Measurements from ENCODE around the gene AATK.

The AATK gene

DNA sequence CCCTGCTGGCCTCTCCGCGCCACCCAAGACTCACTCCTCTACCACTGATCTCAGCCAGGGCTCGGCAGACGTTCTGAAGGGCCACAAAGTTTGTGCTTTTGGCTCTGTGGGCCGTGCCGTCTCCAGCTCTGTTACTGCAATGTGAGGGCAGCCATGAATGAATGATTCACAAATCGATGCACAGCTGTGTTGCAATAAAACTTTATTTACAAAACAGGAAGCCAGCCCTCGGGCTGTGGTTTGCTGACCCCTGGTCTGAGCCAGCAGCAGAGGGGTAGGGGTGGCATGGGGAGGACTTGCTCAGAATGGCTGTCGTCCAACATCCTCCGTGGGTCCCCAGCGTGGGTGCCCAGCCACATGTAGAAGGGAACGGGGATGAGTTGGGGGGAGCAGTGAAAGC is 63.7 kb downstream of the AATK start:
- no peak for DNase-seq
- intact Hi-C loops (cut with DNase I) = no loop called here

DNA sequence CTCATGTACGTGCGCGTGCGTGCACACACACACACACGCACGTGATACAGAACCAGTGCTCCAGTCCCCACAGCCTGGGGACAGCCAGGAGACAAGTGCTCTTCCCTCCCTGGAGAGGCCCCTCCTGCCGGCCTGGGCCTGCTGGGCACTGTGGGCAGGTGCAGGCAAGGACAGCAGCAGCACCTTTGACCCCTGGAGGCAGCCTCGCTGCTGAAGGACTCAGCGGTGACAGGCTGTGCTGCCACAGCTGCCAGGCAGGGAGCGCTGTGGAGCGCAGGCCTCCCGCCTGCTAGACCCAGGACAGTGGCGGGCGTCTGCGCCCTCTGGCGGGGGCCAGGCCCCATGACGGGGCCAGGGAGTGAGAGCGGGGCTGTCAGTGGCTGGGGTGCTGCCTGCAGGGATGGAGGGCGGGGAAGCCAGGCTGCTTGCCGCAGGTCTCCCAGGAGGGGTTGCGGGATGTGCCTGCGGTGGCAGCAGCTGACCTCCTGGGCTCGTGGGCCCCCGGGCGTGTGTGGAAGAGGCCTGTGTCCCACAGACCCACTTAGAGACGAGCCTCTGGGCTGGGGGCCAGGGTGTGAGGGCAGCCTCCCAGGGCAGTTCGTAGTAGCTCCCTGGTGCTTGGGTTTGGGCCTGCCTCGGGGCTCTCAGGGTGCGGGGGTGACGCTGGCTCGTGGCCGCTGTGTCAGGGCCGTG is 64.3 kb downstream of the AATK start:
- peak; percentile 71 to 98 (median 82) for DNase-seq
- intact Hi-C loops (cut with DNase I) = loop anchor here (1.0 kb wide), 1 partner anchor 112 kb away; no protein-coding TSS in a partner anchor

DNA sequence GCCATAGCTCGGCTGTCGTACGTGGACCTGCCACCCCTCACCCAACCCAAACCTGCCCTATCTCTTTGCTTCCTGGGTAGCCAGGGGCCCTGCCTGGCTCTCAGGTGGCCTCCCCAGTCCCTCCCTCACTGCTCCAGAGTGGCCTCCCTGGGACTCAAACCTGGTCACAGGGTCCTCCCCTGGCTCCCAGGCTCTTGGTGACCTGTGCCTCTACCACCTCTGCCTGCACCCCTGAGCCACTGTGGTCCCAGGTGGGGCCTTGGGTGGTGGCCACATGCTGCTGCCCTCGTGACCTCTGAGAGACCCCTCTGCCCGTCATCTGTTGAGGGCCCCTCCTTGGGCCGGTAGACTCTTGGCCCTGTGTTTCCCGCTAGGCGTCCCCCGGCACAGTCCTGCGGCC is 65.4 kb downstream of the AATK start:
- no peak for DNase-seq
- intact Hi-C loops (cut with DNase I) = loop anchor here (1.0 kb wide), 1 partner anchor 111 kb away; no protein-coding TSS in a partner anchor

DNA sequence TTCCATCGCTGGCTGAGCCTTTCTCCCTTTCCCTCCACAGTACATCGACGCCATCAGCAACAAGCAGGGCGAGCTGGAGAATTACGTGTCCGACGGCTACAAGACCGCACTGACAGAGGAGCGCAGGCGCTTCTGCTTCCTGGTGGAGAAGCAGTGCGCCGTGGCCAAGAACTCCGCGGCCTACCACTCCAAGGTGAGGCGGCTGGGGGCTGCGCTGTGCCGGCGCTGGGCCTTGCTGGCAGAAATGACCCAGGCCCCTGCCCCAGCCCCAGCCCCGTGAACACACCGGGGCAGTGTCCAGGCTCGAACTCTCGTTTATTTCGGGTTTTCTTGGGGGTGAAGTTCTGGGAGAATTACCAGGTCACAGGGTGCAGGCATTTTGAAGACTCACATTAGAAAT is 66.1 kb downstream of the AATK start:
- intact Hi-C loops (cut with DNase I) = loop anchor here (5.0 kb wide), 1 partner anchor 73 kb away; no protein-coding TSS in a partner anchor
- DNase-seq = no peak

DNA sequence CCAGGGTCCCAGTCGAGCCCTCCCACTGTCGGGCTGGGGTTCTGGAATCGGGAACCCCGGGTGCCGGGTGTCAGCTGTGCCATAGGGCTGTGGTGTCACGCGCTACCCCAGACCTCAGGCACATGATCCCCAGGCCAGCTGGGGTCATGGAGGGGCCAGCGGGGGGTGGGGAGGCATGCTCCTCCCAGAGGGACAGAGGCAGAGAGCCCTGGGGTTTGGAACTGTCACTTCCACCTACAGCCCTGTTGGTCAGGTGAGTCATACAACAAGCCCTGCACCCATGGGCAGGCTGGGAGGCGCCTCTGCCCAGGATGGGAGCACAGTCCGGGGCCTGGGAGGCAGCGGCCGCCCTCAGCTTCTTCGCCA is 68.1 kb downstream of the AATK start:
- intact Hi-C loops (cut with DNase I) = loop anchor here (1.0 to 5.0 kb wide), 2 partner anchors 71 to 109 kb away; no protein-coding TSS in a partner anchor
- no peak for DNase-seq

DNA sequence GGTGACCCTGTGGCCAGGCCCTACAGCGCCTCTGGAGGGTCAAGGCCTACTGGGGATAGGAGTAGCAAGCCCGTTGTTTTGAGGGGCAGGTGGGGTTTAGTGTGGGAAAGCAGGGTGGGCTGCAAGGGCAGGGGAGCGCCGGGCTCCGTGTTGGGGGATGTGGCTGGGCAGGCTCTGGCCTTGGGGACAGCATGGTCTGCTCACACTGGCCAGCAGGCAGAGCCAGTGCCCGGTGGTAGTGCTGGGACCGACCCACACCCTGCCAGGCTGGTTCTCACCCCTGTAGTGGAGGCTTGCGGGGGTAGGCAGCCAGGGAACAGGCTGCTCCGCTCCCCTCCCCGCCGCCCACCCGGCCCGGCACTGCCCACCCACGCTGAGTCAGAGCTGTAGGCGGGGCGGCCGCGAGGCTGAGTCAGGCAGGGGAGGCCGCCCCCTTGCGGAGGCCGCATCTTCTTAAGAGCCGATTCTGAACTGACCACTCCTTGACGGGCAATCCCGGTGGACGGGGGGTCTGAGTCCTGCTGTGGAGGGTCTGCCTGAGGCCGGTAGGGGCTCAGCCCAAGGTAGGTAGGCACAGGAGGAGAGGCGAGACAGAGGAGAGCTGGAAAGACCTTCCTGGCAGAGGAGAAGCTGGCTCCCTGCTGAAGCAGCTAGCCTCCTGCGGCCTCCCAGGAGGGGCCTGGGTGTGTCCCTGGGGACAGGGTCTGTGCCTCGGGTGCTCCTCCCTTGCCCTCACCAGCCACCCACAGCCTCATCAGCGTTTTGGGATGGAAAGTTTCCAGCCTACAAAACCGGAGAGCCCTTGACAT is 68.7 kb downstream of the AATK start:
- peak; percentile 48 to 97 (median 76) for DNase-seq
- intact Hi-C loops (cut with DNase I) = loop anchor here (1.0 to 5.0 kb wide), 2 partner anchors 70 to 108 kb away; no protein-coding TSS in a partner anchor

DNA sequence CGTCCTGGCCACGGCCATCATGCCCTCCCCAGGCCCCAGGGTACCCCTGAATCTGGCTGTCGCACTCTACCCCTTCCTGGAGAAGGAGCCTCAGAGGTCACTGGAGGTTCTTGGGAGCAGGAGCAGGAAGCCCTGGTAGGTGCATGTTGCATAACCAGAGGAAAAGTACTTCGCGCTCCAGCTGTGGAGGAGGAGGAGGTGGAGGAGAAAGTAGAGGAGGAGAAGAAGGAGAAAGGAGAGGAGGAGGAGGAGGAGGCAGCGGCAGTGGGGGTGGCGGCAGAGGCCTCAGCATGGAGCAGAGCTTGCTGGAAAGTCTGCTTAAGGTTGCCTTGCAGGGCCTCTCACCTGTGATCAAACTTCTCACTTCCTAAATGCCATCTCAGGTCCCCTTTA is 69.3 kb downstream of the AATK start:
- intact Hi-C loops (cut with DNase I) = loop anchor here (1.0 to 5.0 kb wide), 2 partner anchors 69 to 107 kb away; no protein-coding TSS in a partner anchor
- DNase-seq = peak in 1 of 10 donors; percentile 93

DNA sequence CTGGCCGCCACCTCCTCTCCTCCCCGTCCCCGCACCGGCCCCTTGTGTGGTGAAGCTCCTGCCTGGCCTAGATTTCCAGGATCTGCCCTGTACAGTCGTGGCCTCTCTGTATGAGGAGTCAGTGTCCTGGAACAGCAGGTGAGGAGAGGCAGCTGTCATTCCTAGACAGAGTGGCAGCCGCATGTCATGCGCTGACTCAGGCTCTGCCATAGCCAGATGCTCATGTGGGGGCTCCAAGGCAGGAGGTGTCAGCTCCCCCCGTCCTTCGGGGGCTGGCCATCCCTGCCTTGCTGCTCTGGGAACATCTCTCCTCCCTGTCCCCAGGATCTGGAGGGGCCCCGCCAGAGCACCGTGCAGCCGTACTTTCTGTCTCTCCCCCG is 70.6 kb downstream of the AATK start:
- intact Hi-C loops (cut with DNase I) = loop anchor here (5.0 kb wide), 1 partner anchor 68 kb away; no protein-coding TSS in a partner anchor

DNA sequence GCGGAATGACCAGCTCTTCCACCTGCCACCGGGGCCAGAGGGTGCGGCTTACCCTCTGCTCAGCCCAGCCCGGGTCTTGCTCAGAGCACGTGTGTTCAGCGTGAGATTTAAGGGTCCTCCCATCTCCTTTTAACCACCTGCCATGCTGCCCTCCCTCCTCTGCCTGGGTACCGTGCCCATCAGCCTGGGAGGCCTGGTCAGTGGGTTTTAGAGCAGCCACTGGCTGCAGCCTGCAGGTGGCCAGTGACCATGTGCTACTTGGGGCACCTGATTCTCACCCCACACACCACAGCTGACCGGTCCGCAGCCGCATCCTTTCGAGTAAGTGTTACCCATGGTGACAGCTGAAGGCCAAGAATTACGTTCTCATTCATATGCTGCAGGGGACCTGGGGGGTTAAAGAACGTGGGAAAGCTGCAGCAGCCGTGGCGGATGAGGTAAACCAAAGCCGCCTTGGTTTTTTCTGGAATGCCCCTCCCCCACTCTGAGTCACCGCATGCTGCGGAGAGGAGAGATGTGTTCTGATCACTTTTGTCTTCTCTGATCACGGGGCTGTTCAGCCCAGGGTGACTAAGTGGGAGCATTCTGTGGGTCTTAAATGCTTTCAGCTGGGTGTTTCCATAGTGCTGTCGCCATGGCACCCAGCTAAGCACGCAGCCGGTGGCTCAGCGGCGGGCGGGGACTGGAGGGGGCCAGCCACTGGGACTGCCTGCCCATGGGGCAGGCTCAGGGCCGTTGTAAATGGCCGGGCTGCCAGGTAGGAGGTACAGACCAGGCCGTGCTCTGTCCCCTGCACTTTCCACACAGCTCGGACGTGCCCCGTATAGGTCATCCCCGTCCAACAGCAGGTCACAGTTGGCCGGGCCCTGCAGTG is 71.3 kb downstream of the AATK start:
- intact Hi-C loops (cut with DNase I) = loop anchor here (5.0 kb wide), 1 partner anchor 67 kb away; no protein-coding TSS in a partner anchor
- peak; percentile 61 to 98 (median 85) for DNase-seq

More for the DNA sequence above, 70.6 kb downstream of the AATK start:
- DNase-seq = no peak

DNA sequence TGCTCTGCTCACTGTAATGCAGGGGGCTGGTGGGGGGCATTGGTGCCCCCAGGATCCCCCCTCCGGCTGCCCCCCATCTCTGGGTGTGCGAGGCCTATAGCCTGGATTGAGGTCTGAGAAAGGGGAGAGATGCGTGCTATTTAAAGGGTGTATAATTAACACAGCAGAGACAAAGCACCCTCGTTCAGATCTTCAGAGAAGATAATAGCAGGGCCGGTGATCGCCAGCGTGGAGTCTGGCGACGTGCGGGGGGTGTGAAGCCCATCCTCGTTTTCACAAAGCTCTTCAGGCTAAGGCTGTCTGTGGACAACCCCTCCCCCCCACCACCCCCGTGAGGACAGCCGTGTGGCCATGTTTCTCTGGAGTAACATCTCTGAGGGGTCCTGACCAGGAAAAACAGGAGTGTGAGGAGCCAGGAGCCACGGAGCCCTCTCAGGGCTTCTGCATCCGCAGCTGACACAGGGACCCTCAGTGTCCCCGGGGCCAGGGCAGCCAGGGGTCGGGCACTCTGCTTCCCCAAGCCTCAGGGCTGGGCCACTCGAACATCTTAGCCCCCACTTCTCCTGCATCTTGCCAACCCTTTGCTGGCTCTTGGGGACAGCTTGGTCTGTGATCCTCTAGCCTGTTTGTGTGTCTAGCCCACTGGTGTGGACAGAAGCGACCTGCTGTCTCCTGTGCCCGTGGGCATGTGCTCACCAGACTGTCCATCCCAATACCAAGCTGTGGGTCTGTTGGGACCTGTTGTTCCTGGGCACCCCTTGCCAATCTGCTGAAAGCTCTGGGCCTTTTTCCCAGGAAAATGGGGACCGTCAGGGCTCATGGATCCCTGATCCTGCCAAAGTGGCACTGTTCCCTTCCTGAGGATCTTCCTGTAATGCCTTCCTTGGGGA is 72.2 kb downstream of the AATK start:
- intact Hi-C loops (cut with DNase I) = no loop called here
- DNase-seq = no peak

DNA sequence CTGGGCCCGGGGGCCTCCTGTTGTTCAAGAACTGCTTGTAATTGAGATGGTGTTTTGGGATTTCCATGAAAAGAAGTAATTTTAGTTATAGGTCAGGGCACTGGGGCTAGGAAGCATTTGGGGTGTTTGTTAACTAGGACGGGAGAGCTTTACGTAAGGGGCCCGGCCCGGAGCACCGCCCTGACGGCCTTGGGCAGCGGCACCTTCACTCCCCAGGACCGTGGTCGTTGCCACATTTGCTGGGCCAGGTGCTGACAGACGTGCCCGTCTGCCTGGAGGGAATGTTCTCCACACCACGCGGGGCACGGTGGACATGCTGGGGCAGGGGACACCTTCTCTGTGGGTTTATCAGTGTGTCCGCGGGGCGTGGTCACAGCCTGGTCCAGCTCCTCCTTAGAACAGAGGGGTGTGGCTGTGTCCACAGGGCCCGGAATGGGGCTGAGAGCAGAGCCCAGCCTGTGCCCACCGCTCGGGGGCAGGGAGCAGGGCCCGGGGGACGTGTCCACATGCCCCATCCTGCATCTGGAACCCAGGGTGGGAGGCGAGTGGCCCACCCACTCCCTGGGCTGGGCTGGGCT is 73.4 kb downstream of the AATK start:
- intact Hi-C loops (cut with DNase I) = no loop called here
- DNase-seq = no peak

DNA sequence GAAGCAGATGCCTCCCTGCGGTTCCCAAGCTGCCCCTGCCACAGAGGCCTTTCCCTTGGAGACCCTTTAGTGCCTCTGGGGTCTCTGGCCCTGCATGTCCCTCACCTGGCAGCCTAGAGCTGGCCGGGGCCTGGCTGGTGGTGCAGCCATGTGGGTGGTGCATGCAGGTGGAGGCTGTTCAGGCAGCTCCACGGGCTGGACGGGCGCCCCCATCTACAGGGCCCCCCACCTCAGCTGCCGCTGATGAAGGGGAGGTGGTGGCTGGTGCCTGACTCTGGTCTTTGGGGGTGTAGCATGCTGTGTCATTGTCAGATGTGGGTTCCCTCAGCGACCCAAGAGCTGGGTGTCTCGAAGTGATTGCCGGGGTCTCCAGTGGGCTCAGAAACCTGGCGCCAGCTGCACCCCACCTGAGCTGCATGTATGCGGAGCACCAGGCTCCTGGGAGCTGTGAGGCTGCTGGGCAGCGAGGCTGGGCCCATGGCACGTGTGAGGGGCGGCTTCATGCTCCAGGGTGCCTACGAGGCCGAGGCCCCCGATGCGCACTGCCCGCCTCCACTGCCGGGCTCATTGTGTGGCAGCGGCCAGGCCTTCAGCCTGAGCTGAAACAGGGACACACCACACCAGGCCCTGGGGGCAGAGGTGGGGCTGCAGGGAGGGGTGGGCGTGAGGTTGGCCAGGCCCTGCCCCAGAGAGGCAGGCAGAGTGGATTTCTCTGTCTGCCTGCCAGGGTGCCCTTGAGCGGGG is 74.1 kb downstream of the AATK start:
- intact Hi-C loops (cut with DNase I) = no loop called here
- DNase-seq = no peak

DNA sequence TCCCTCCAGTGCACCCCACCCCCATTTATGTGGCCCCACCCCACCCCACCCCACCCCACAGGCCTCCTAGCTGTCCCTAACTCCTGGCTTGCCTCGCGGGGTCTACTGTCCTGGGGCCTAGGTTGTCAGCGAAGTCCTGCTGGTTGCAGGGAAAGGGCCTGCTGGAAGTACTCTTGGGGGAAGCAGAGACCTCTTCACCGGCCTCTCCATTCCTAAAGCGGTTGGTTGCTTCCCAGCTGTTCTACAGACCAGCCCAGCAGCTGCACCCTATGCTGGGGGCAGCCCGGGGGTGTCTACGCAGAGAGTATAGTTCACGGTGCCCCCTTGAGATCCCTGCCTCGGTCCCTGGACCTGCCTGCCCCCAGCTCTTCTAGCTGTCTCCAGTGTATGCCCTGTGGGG is 74.9 kb downstream of the AATK start:
- intact Hi-C loops (cut with DNase I) = no loop called here

DNA sequence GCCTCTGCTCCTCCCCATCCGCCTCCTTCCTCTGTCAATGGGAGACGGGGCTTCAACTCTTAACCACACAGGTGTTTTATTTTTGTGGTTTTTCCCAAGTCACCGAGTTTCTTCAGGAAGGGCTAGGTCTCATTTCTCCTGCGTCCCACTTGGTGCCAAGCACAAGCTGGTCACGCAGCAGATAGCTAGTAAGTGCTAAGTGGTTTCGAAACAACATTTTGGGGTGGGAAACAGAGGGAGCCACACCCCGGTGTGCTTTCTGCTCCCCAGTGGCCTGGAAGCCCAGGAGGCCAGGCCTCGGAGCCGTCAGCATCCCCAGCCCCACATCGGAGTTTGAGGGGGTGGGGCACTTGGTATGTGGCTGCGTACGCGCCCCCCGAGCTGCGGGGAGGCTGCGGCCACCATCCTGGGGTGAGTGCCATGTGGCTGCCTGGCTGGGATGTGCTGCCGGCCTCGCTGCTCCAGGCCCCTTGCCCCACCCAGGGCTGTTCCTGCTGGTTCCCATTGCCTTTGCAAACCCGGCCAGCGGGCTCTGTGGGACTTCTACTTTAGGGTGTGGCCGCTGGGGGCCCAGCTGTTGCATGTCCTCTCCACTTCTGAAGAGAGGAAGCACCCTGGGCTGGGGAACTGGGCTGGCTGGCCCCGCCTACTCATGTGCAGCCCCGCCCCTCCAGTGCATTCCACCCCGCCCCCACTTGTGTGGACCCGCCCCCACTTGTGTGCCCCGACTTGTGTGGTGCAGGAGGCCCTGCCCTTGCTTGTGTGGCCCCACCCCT is 75.5 kb downstream of the AATK start:
- intact Hi-C loops (cut with DNase I) = no loop called here
- DNase-seq = no peak

More for the DNA sequence above, 74.9 kb downstream of the AATK start:
- DNase-seq = no peak

DNA sequence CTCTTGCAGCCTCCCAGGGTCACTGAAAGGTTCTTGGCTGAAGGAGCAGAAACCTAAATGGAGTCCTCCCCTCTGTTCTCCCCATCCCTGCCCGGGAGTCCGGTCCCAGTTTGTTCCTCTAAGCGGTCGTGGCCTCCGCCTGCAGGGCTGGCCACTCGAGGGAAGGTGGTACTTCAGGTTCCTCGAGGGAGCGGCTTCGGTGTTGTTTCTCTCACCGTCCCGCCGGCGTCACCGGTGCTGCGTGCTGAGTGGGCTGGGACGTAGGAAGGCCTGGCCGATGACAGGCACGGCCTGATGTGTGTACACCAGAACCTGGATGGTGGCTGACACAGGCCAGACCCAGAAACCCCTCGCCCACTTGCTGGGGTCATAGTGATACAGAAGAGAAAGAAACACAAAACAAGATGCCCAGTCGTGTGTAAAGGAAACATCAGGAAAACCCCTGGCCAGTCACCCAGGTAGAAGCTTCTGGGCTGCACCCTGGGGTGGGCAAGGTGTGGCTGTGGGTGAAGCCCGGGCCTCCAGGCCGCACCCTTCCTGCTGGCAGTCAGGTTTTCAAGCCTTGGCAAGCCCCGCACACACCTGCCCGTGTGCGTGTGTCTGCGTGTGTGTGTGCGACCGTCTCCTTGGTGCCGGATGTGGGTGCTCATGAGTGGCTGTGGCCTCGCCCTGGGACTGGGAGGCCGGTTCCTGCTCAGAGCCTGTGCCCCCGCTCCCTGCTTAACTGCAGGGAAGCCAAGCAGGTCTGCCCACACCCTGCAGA is 79.1 kb downstream of the AATK start:
- DNase-seq = no peak
- intact Hi-C loops (cut with DNase I) = no loop called here

DNA sequence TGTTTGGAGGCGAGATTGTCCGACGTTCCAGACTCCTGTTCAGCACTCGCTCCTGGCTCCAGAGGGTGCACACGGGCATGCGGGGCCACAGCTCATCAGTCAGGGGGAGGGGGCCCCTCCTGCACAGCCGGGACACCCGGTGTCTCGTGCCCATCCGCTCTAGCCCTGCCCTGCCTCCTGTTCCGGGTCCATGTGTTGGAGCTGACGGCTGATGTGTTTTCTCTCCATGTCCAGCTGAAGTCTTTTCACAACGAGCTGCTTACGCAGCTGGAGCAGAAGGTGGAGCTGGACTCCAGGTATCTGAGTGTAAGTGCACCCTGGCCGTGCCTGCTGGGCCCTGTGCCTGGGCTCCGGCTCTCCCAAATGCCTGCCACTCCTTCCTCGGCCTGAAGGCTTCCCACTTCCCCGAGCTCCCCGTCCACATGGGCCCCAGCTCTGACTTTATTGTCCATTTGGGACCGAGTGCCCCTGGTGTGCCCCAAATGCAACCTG is 80.6 kb downstream of the AATK start:
- intact Hi-C loops (cut with DNase I) = no loop called here
- DNase-seq = no peak
